A549 (cell line): Measurements from ENCODE around the gene ABCC4.

Source experiments
- BHLHE40 ChIP-seq: IDR thresholded peaks from 2 replicates; pipeline ENCODE4 v1.6.1; 2012; ENCODE audit warnings: low read depth, low read length, inconsistent platforms
- EP300 ChIP-seq, 2 experiments: fragments of >200 bp; sonication (Bioruptor Twin); formaldehyde crosslinking; IDR thresholded peaks; 2 replicates in 1 of 2; 3 replicates in 1 of 2; pipeline ENCODE4 v1.6.1; 2016 to 2017
- MAFK ChIP-seq: fragments of 450-650 bp; IDR thresholded peaks from 2 replicates; pipeline ENCODE4 v1.6.1; 2014; ENCODE audit not compliant: partially characterized antibody
- MYC ChIP-seq: IDR thresholded peaks from 2 replicates; pipeline ENCODE4 v1.6.1; 2012; ENCODE audit warnings: mild to moderate bottlenecking, inconsistent platforms, low read length, improper control_type of control experiment, borderline replicate concordance
- POLR2AphosphoS2 ChIP-seq: conservative IDR thresholded peaks from 2 replicates; pipeline ENCODE4 v1.6.1; 2012; ENCODE audit warnings: low read length, improper control_type of control experiment, inconsistent platforms
- SREBF2 ChIP-seq: fragments of 450-650 bp; IDR thresholded peaks from 2 replicates; pipeline ENCODE4 v1.6.1; 2014; ENCODE audit warnings: mild to moderate bottlenecking, moderate library complexity
- TF ChIP-seq, protein P1 (sequence below): fragments of >200 bp; sonication (Bioruptor Twin); formaldehyde crosslinking; IDR thresholded peaks from 3 replicates; pipeline ENCODE4 v1.5.1; 2016

DNA sequence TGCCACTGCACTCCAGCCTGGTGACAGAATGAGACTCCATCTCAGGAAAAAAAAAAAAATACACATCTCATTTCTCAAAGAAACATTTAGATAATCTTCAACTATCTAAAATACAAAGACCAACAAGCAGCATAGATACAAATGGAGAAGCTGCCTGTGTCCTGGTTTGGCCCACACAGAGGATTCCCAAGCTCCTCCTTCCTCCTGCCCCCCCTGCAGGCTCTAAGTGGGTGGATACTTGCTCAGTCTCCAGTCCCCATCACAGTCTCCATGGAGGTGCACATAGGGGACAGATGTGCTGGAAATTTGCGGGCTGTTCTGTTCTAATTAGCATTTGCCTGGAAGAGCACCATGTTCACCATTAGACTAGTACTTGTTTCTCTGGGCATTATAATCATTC is 59.9 kb downstream of the ABCC4 start:
- TF ChIP-seq EP300 (IDR thresholded peaks at IDR 0.05) (no peak), POLR2AphosphoS2 (no peak), SREBF2 (no peak), MAFK (no peak), MYC (no peak), BHLHE40 (no peak)
- TF ChIP-seq, protein P1, sequence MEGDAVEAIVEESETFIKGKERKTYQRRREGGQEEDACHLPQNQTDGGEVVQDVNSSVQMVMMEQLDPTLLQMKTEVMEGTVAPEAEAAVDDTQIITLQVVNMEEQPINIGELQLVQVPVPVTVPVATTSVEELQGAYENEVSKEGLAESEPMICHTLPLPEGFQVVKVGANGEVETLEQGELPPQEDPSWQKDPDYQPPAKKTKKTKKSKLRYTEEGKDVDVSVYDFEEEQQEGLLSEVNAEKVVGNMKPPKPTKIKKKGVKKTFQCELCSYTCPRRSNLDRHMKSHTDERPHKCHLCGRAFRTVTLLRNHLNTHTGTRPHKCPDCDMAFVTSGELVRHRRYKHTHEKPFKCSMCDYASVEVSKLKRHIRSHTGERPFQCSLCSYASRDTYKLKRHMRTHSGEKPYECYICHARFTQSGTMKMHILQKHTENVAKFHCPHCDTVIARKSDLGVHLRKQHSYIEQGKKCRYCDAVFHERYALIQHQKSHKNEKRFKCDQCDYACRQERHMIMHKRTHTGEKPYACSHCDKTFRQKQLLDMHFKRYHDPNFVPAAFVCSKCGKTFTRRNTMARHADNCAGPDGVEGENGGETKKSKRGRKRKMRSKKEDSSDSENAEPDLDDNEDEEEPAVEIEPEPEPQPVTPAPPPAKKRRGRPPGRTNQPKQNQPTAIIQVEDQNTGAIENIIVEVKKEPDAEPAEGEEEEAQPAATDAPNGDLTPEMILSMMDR, result no peak
